ENCODE data around the gene PPFIBP1.
"Not testable (repeated sequence)": the region's sequence is repeated elsewhere in the genome, so short reads cannot be mapped to it uniquely, and the experiment has no call there.

PPFIBP1 gene

DNA sequence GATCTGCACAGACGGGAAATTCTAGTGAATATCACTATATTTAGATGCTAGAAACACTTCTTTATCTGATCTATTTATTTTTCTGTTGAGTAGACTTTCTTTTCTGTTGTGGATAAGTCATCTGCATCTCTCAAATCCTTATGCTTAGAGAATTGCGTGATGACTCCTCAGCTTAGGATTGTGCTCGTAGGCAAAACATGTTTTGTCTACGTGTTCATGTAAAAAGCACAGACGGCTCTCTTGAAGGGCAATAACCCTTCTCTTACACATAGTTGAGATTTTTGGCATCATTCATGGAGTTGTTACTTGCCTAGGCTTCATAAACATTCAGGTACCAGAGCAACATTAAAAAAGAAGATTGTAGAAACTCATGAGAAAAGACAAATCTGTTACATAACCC, 18.6 kb downstream of the PPFIBP1 start:
- DNase-seq (ENCODE audit: low read depth, low spot score): no peak

GRCh38 chr12:27544858-27545257, 20.9 kb downstream of the PPFIBP1 start:
- DNase-seq (ENCODE audit: low read depth, low spot score): not testable (repeated sequence)

DNA sequence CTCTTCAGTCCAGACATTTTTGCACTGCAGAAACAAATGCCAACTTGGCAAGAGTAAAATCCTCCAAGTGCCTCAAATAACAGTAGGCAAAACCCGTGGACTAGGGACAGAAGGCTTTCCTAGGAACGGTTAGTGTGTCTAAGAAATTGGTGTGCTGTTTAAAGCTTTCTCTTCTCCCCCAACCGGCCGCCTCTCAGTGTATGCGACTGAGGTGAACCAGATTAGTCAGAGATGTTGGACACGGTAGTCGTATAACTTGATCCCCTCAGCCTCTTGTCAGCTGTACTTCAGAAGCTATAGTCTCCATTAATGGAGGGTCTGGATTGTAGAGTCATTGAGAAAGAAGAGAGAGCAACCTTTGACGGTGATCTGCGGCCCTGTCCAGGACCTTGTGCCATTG, 21.7 kb downstream of the PPFIBP1 start:
- DNase-seq (ENCODE audit: low read depth, low spot score): no peak

DNA sequence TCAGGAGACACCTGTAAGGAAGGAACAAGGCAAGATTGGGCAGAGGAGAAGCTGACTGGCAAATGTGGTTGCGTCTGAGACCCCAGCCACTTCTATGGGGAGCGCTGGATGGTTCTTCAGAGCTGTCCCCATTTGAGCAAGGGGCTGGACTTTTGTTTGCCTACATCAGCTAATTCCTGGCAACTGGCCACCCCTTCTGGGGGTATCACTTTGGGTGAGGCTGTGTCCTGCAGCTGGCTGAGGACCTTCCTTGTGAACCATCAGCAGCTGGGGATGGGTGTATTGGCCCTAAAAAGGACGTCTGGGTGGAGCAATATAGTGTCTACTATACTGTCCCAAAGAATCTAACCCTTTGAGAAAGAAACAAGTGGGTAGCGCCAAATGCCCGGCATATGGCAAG, 23.6 kb downstream of the PPFIBP1 start:
- no peak for DNase-seq (ENCODE audit: low read depth, low spot score)

GRCh38 chr12:27548301-27549199, 24.5 kb downstream of the PPFIBP1 start:
- DNase-seq (ENCODE audit: low read depth, low spot score): no peak

DNA sequence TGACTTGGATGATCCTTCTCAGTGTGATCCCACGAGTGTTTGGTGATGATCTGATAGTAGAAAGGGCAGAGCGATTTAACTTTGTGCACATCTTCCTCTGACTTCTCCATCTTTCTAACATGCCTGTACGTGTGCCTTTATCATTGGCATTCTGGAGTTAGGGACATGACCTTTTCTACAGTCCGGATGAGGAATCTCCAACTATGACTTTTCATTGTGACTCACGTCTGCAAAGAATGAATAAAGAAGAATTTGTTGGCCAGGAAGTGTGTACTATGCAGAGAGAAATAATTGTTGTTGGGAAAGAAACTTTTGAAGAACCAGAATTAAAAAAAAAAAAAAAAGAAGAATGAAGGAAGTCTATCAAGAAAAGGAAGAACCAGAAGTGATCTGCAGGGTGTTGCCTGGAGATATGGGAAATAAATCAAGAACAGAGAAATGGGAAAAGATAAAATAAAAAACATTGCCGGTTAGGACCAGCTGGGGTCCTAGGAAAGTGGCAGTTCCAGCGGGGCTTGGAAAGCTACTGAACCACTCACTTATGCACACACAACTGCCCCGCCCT, 25.3 kb downstream of the PPFIBP1 start:
- DNase-seq (ENCODE audit: low read depth, low spot score): no peak

GRCh38 chr12:27549801-27550652, 26.0 kb downstream of the PPFIBP1 start:
- DNase-seq (ENCODE audit: low read depth, low spot score): no peak

DNA sequence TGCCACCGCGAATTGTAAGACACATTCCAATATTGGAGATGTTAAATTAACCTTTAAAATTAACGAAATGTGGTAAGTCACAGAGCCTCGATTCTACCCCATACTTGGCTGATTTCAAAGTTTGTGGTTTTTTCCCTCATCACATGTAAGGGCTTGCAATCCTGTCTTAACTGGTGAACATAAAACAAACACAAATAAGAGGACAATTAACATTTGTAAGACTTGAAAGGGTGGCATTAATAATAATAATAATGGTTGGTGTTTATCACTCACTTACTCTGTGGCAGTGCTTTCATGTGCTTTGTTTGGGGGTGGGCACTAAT, 26.6 kb downstream of the PPFIBP1 start:
- DNase-seq (ENCODE audit: low read depth, low spot score): no peak

DNA sequence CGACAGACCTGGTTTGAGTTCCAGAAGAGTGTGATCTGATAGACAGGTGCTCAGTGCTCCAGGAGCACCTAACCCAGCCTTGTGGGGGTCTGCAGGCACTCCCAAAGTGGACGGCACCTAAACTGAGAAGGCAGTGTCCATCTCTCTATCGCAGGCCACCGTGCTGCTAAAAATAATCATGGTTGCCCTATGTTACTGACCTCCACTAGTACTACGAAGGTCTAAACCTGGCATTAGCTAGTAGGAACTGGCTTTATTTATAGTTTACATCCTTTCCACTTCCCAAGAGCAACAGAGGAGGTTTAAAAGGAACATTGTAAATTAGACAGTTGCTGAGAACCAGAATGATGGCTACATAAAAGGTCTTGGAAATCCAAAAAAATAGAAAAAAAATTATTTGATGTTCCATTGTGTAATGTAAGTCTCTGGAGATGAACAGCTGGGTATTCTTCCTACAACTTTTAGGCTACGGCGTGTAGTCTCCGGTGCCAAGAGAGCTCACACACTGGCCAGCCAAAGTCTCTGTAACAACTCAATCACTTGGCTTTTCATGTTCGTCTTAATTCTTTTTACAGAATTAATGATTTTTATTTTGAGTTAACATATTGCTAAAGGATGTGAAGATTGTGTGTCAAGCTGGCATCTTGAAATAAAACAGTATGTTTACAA, 27.3 kb downstream of the PPFIBP1 start:
- no peak for DNase-seq (ENCODE audit: low read depth, low spot score)

DNA sequence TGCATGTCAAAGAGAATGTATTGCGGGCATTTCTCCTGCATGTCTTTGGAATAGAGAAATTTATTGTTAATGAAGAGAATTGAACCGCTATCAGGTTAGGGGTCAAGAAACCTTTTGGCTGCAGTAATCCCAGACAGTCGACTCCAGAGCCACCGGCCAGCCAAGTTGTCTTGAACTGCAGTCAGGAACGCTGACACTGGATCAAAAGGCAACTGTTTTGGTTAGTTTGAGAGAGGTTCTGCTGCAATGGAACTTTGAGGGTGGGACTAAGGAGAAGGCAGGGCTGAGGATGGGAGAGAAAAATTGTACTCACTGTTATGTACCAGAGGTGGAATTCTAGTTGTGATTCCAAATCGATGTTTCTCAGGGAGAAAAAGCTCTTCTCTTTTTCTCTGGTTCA, 28.2 kb downstream of the PPFIBP1 start:
- no peak for DNase-seq (ENCODE audit: low read depth, low spot score)

- no peak for DNase-seq (ENCODE audit: low read depth, low spot score)
Observed at GRCh38 chr12:27552886-27553560, 29.0 kb downstream of the PPFIBP1 start.

GRCh38 chr12:27553941-27554340, 29.9 kb downstream of the PPFIBP1 start:
- DNase-seq (ENCODE audit: low read depth, low spot score): no peak

- DNase-seq (ENCODE audit: low read depth, low spot score): no peak
Observed at GRCh38 chr12:27554421-27555186, 30.6 kb downstream of the PPFIBP1 start.

- DNase-seq (ENCODE audit: low read depth, low spot score): no peak
Observed at GRCh38 chr12:27555361-27555760, 31.4 kb downstream of the PPFIBP1 start.

GRCh38 chr12:27555925-27556778, 32.1 kb downstream of the PPFIBP1 start:
- no peak for DNase-seq (ENCODE audit: low read depth, low spot score)

DNA sequence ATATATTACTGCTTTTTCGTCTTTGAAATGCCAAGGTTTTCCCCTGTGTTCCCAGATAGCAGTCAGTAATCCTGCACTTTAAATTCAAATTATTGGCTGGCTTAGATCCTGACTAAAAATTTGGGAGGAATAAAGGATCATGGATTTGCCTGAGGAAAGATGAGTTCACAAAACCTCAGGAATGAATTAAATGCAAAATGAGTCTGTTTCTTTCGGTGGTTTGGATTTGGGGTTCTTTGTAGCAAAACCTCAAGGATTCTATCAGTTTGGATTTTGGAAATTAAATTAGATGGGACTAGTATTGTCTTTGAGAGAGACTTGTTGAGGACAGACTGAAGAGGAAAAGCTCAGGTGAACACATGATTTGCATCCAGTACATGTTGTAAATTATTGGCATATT, 36.1 kb downstream of the PPFIBP1 start:
- DNase-seq (ENCODE audit: low read depth, low spot score): no peak

DNA sequence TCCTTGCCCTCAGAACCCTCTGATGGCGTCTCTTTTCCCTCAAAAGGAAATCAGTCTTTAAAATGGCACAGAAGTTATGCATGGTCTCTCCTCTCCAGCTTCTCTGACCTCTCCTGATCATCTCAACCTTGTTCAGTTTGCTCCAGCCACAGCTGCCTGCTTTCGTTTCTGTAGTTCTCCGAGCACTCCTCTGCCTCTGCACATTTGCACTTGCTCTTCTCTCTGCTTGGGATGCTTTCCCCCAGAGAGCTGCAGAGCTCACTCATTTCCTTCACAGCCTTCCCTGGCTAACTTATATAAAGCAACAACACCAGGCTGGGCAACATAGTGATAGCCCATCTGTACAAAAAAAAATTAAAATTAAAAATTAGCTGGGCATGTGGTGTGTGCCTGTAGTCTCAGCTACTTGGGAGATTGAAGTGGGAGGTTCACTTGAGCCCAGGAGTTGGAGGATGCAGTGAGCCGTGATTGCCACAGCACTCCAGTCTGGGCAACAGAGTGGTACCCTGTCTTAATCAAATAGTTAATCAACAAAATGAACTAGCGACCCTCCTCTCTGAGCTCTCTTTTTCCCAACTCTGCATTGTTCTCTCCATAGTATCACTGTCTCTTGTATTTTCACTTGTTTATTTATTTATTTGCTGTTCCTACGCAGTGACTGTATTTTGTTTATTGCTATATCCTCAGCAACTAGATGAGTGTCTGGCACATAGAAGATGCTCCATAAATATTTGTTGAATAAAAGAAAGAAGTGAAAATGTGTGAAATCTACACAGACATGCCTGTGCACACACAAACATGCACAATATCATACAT, 37.7 kb downstream of the PPFIBP1 start:
- DNase-seq (ENCODE audit: low read depth, low spot score): no peak

DNA sequence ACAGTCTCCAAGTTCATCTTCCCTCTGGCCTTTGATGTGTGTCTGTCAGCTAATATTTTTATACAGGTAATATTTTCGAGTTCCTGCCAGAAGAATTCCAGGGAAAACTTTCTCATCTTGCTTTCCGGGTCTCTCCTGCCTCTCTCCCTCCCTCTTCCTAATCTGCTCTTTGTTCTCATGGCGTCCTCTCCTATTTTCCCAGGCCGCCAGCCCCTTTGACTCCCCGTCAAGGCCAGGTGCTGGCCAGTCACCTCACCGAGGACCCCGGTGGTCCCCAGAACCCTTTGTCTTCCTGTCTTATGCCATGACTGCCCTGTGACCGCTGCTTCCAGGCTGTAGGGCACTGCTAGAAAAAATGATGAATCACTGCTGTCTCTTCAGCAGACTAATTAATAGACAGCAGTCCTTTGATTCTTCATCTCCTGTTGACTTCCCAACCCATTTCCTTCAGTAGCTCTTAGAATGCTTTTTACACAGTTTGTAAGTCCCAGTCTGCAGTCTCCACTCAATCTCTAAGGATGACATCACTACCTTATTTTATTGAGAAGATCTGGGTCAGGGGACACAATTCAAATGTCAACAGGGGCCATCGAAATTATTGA, 40.7 kb downstream of the PPFIBP1 start:
- DNase-seq (ENCODE audit: low read depth, low spot score): no peak
